Erythroblast (primary cell): Measurements from ENCODE around the gene ACSF3.
"Not testable (repeated sequence)": the region's sequence is repeated elsewhere in the genome, so short reads cannot be mapped to it uniquely, and the experiment has no call there.

Experiments used
- DNase-seq, 2 experiments: peaks; one replicate each; lab custom pipeline; 2025; lab: John Stamatoyannopoulos, UW
- GATA1 ChIP-seq: IDR thresholded peaks from 2 replicates; pipeline ENCODE4 v1.6.1; 2011; ENCODE audit warnings: low read depth, mild to moderate bottlenecking, control low read depth, low read length, moderate library complexity
- POLR2A ChIP-seq: IDR thresholded peaks from 2 replicates; pipeline ENCODE4 v1.6.1; 2011; ENCODE audit warnings: mild to moderate bottlenecking, low read length

Gene ACSF3

GRCh38 chr16:89085755-89086154, 7.9 kb upstream of the ACSF3 start:
- TF ChIP-seq POLR2A (no peak), GATA1 (no peak)
- no peak for DNase-seq

DNA sequence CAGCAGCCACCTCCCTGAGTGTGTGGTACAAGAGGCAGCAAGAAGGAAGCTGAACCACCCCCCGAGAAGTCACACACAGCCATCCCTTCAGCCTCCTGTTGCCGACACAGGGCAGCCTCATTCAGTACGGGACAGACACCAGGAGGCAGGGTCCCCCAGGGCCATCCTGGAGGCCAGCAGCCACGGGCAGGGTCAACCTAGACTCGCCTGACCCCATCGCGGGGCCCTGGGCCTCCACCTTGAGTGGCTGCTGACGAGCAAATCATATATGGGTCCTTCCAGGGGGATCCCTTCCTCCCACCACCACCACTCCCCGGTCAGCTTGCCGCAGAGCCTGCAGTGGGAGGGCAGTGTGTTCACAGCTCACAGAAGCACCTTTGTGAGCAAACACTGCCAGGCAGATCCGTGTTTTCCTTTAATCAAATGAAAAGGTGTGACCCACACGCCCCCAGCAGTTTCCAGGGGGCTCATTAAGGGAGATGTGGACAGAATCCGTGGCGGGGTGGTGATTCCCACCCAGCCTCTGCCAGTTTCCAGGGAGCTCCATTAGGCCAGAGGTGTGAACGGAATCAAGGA, 5.6 kb upstream of the ACSF3 start:
- TF ChIP-seq GATA1, result no peak
- TF ChIP-seq POLR2A, result no peak

DNA sequence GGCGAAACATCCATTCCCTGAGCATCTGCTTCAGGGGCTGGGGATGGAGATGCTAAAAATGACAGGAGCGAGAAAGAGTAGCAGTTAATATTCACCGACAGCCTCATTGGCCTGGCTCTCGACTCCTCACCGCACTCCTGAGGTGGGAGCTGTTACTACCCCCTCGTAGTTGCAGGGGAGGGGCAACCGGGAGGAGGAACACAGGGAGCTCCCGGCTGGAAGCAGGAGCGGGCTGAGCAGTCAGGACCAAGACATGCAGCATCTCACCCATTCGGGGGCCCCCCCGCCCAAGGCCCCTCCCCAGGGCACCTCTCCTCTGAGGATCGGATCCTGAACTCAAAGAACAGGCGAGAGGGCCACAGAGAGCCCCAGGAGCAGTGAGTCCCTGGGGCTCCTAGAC, 4.5 kb upstream of the ACSF3 start:
- no peak for TF ChIP-seq POLR2A
- no peak for TF ChIP-seq GATA1
- no peak for DNase-seq

More for the DNA sequence above, 5.6 kb upstream of the ACSF3 start:
- no peak for DNase-seq

GRCh38 chr16:89090182-89090630, 3.4 kb upstream of the ACSF3 start:
- DNase-seq, result peak in 1 of 2 experiments; percentile 22
- TF ChIP-seq GATA1 (no peak), POLR2A (no peak)

DNA sequence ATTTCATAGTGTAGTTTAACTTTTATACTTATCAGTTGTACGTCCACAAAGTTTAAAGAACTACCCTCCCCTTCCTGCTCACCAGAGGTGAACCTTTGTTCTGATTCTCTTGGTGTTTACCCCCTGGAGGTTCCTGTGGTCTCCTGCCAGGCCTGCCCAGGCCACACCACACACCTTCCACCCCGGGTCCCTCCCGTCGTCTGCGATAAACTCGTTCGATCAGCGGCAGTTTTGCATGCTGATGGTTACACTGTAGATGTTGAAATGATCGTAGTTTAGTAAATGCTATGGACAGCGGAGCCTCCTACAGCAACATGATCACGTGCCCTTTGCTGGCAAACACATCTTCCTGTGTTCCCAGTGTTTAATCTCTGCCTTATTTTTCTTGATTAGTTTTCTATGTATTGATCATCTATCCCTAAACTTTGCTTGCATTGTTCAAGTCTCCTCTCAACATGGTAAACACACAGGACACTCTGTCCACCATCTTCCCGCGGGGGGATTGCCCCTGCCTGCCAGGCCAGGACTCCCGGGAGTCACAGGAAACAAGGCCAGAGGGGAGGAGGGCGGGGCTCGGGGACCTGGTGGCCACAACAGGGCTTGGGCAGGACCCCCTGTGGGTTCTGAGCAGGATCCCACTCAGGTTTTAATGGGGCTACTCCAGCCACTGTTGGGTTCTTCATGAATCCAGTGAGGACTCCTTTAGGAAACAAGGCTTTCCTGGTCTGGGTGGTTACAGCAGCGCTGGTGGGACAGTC, 2.8 kb upstream of the ACSF3 start:
- no peak for DNase-seq
- no peak for TF ChIP-seq GATA1
- no peak for TF ChIP-seq POLR2A

DNA sequence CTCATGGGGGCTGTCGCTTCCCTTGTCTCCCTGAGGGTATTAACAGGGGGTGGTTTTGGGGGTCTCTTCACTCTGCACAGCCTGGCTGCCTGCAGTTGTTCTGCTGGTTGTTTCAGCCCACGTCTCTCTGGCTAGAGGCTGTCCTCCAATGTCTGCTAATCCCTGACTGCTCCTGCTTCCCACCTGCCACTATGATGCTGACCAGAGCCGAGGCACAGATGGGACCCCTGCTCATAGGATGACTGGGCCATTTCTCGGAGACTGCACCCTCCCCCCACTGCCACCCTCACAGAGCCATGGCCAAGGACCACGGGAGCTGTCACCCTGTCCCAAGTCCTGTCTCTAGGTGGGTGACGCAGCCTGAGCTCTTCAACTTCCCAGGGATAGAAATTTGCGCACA, 1.6 kb upstream of the ACSF3 start:
- DNase-seq, result no peak
- TF ChIP-seq GATA1 (no peak), POLR2A (no peak)

DNA sequence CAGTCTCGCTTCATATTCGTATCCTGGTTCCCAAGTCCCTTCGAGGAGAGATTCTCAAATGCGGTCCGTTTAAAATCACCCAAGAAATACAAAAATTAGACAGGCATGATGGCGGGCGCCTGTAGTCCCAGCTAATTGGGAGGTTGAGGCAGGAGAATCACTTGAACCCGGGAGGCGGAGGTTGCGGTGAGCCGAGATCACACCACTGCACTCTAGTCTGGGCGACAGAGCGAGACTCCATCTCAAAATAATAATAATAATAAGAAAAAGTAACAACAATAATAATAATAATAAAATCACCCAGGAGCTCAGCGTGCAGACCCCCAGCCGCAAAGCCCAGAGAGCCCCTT, 425 bp upstream of the ACSF3 start:
- DNase-seq, result not testable (repeated sequence)

DNA sequence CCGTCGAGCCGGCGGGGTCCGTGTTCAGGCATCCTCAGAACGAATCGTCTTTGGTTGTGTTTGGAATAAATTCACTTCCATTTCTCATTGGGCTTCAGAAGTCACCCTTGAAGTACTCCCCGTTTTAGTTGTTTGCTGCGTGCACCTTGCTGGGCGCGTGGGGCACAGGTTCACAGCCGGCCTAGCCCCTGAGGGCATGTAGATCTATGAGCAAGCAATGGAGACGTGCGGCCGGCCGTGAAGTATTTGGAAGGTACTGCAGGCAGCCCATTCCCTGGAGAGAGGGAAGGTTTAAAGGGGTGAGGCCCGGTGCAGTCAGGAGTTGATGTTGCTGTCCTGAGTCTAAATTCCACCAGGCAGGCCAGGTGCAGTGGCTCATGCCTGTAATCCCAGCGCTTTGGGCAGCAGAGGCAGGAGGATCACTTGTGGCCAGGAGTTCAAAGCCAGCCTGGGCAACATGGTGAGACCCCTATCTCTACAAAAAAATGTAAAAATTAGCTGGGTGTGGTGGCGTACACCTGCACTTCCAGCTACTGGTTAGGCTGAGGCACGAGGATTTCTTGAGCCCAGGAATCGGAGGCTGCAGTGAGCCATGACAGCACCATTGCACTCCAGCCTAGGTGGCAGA, 714 bp downstream of the ACSF3 start:
- DNase-seq, result peak; percentile 51 to 64
- no peak for TF ChIP-seq GATA1
- TF ChIP-seq POLR2A, result no peak

DNA sequence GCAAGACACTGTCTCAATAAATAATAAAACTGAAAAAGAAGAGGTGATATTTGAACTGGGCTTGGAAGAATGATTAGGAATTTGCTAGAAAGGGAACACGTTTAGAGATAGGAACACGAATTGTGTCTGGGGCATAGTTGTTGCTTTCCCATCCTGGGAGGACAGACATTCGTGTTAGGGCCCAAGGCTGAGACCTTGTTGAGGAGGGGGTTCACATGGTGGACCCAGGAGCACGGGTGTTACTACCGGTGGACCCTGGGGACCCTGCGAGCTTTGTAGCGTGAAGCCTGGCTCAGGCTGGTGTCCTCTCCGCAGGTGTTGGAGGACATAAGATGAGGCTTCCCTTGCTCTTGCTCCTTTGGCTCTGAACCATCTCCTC, 1.2 kb downstream of the ACSF3 start:
- no peak for DNase-seq
- TF ChIP-seq GATA1 (no peak), POLR2A (no peak)

- DNase-seq, result no peak
- TF ChIP-seq POLR2A (no peak), GATA1 (no peak)
These were observed 1.9 kb downstream of the ACSF3 start for GRCh38 chr16:89095491-89095951.

- TF ChIP-seq POLR2A (no peak), GATA1 (no peak)
- no peak for DNase-seq
These were observed 2.5 kb downstream of the ACSF3 start for GRCh38 chr16:89096042-89096717.

GRCh38 chr16:89096768-89097391, 3.2 kb downstream of the ACSF3 start:
- no peak for TF ChIP-seq GATA1
- no peak for DNase-seq

DNA sequence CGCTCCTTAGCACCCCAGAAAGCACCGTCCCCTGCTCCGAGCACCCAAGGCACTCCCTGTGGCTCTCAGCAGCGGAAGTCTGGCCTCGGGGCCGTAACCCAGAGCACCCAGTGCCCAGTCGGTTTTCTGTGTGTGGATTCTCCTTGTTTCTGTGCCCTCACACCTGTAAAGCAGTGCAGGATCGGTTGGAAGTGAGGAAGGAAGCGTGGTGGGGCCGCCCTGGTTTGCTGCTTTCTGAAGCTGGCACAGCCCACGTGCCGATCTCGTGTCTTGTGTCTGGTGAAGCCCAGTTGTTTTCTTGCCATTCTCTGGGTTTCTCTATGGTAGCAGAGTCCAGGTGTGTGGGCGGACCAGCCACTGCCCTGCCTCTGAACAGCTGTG, 3.7 kb downstream of the ACSF3 start:
- DNase-seq, result no peak
- TF ChIP-seq POLR2A, result no peak
- no peak for TF ChIP-seq GATA1
